Neural crest cell (in vitro differentiated cells): ENCODE results near the gene GRK5. TPM values are rescaled to one million over a fixed set of nuclear protein-coding genes. Genes with fewer than 3 reads are reported as not detected.

Experiments
- DNase-seq: peaks from one replicate; pipeline ENCODE4 v3.0.0; 2021; ENCODE audit warnings: low read depth, mixed read lengths, low spot score
- H3K27ac Mint-ChIP-seq: one replicate; pipeline ENCODE4 v1.8.0; 2021; ENCODE audit warnings: mild to moderate bottlenecking, mixed read lengths; ENCODE audit not compliant: unreplicated experiment
- H3K27me3 Mint-ChIP-seq: 2 replicates; pipeline ENCODE4 v1.8.0; 2021; ENCODE audit warnings: low read depth, mild to moderate bottlenecking, mixed read lengths
- H3K36me3 Mint-ChIP-seq: 2 replicates; pipeline ENCODE4 v1.8.0; 2021; ENCODE audit warnings: low read depth, mild to moderate bottlenecking, mixed read lengths
- H3K4me1 Mint-ChIP-seq: 2 replicates; pipeline ENCODE4 v1.8.0; 2021; ENCODE audit warnings: mixed read lengths
- H3K4me3 Mint-ChIP-seq: one replicate; pipeline ENCODE4 v1.8.0; 2021; ENCODE audit warnings: mild to moderate bottlenecking, mixed read lengths
- H3K9me3 Mint-ChIP-seq: 2 replicates; pipeline ENCODE4 v1.8.0; 2021; ENCODE audit warnings: mixed read lengths
- total RNA-seq: library from RNA; stranded (reverse); gene quantifications from 2 replicates; pipeline ENCODE4 v1.2.1, GENCODE V29; 2021
- TF ChIP-seq, protein P1 (sequence below): fragments of 200-600 bp; sonication (generic); conservative IDR thresholded peaks from 2 replicates; pipeline ENCODE4 v1.5.0; 2021; ENCODE audit warnings: antibody characterized with exemption, mild to moderate bottlenecking

GRK5 gene
- total RNA-seq, 1 donor from 2014 or later = 13.5 TPM

DNA sequence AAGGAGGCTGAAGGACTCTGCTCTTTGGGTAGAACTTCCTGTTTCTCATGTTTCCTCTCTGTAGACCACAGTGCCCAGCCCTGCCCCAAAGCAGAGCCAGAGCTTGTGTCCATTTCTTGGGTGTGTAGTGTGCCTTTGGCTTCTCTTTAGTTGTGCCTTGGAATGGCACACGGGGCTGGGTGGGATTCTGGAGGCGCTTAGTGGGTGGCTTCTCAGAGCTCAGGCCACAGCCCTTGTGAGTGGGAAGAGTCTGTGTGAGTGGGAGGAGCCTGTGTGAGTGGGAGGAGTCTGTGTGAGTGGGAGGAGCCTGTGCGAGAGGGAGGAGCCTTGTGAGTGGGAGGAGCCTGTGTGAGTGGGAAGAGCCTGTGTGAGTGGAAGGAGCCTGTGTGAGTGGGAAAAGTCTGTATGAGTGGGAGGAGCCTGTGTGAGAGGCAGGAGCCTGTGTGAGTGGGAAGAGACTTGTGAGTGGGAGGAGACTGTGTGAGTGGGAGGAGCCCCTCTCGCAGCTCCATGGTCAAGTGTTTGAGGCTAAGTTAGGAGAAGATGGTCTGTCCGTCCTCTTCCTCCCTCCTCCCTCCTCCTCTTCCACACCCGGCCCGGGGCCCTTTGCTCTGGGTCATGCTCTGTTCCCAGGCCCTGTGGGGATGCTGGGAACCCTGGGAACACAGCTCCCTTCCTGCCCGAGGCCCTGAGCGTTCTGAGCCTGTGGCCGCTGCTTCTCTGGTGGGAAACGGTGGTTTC, 153.0 kb downstream of the GRK5 start:
- Mint-ChIP-seq H3K27ac (no peak overlapping the region), H3K36me3 (peaks cover 7% of the 10 kb centered on the region), H3K4me3 (no peak overlapping the region), H3K9me3 (peaks cover 12% of the 10 kb centered on the region), H3K4me1 (peaks cover 4% of the 10 kb centered on the region), H3K27me3 (no peaks in the 10 kb centered on the region)
- no peak for DNase-seq
- TF ChIP-seq, protein P1, sequence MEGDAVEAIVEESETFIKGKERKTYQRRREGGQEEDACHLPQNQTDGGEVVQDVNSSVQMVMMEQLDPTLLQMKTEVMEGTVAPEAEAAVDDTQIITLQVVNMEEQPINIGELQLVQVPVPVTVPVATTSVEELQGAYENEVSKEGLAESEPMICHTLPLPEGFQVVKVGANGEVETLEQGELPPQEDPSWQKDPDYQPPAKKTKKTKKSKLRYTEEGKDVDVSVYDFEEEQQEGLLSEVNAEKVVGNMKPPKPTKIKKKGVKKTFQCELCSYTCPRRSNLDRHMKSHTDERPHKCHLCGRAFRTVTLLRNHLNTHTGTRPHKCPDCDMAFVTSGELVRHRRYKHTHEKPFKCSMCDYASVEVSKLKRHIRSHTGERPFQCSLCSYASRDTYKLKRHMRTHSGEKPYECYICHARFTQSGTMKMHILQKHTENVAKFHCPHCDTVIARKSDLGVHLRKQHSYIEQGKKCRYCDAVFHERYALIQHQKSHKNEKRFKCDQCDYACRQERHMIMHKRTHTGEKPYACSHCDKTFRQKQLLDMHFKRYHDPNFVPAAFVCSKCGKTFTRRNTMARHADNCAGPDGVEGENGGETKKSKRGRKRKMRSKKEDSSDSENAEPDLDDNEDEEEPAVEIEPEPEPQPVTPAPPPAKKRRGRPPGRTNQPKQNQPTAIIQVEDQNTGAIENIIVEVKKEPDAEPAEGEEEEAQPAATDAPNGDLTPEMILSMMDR = no peak

- TF ChIP-seq, protein P1 = no peak
- peaks cover 5% of the 10 kb centered on the region for H3K36me3 Mint-ChIP-seq
- H3K27ac Mint-ChIP-seq = no peak overlapping the region
- DNase-seq = no peak
- no peaks in the 10 kb centered on the region for H3K27me3 Mint-ChIP-seq
- peaks cover 8% of the 10 kb centered on the region for H3K9me3 Mint-ChIP-seq
- peaks cover 4% of the 10 kb centered on the region for H3K4me1 Mint-ChIP-seq
- no peak overlapping the region for H3K4me3 Mint-ChIP-seq
Measured at GRCh38 chr10:119361037-119361436, 153.7 kb downstream of the GRK5 start.

GRCh38 chr10:119362122-119362521, 154.8 kb downstream of the GRK5 start:
- Mint-ChIP-seq H3K36me3 (no peaks in the 10 kb centered on the region), H3K9me3 (no peaks in the 10 kb centered on the region), H3K27ac (no peak overlapping the region), H3K4me3 (no peak overlapping the region), H3K27me3 (no peaks in the 10 kb centered on the region), H3K4me1 (peaks cover 10% of the 10 kb centered on the region)
- no peak for DNase-seq
- TF ChIP-seq, protein P1 = no peak

- no peak for DNase-seq
- Mint-ChIP-seq H3K27me3 (no peaks in the 10 kb centered on the region), H3K4me3 (no peak overlapping the region), H3K27ac (no peak overlapping the region), H3K36me3 (no peaks in the 10 kb centered on the region), H3K9me3 (no peaks in the 10 kb centered on the region), H3K4me1 (peaks cover 18% of the 10 kb centered on the region)
- TF ChIP-seq, protein P1 = peak; percentile 41
Measured at GRCh38 chr10:119364645-119365600, 157.6 kb downstream of the GRK5 start.

DNA sequence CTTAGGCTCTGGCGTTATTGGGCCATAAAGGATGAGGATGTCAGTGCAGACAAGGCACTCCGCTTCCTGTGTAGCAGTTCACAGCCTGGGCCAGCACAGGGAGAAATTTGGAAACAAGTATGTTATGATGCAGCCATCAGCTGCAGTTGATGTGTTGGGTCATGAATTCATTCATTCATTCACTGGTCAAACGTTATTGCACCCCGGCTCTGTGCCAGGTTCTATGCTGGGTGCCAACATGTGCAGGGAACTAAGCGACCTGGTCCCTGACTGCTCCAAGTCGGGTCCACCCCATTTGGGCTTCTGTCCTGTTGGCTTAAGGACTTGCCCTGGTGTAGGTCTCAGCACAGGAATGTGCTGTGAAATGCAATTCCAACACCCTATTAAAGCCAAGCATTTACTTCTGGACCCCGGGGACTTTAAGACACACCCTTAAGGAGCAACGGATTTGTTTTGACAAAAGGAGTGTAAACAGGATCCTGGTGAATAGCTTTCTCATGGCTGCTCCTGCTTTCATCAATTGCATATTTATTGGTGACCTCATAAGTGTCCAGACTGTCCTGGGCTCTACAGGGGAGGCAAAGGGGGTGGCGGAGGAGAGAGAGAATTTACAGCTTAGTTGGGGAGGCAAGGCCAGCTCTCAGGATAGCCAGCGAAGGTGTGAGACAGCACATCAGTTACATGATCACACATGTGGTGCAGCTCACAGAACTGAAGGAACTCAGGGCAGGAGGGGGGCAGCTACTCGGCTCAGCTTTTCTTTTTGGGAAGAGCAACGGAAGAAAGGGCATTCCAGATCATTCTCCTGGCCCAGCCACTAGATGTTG, 158.6 kb downstream of the GRK5 start:
- TF ChIP-seq, protein P1 = no peak
- Mint-ChIP-seq H3K27ac (no peak overlapping the region), H3K36me3 (no peaks in the 10 kb centered on the region), H3K27me3 (no peaks in the 10 kb centered on the region), H3K4me1 (peaks cover 28% of the 10 kb centered on the region), H3K4me3 (no peak overlapping the region), H3K9me3 (no peaks in the 10 kb centered on the region)
- no peak for DNase-seq
